Stomach (tissue), 4 donors: ENCODE results near the gene CMTM1.

Experiments
- EP300 ChIP-seq: sonication (generic); formaldehyde crosslinking; IDR thresholded peaks from one replicate; pipeline ENCODE4 v1.6.1; 2017; ENCODE audit warnings: antibody characterized with exemption
- POLR2A ChIP-seq, 4 donors: fragments of 450-650 bp; IDR thresholded peaks; one replicate each; pipeline ENCODE4 v1.6.1; 2016; ENCODE audit warnings: antibody characterized with exemption in 4 of 4, control low read depth in 2 of 4, mild to moderate bottlenecking in 1 of 4, moderate library complexity in 1 of 4
- TF ChIP-seq, protein P1 (sequence below), 7 experiments: fragments of 450-650 bp in 4 of 7; fragments of 200-600 bp in 3 of 7; sonication (generic) in 3 of 7; IDR thresholded peaks; one replicate each; pipeline ENCODE4 v1.5.1; 2016 to 2019; ENCODE audit warnings: antibody characterized with exemption in 7 of 7, control low read depth in 2 of 7, mild to moderate bottlenecking in 1 of 7

- TF ChIP-seq, protein P1, sequence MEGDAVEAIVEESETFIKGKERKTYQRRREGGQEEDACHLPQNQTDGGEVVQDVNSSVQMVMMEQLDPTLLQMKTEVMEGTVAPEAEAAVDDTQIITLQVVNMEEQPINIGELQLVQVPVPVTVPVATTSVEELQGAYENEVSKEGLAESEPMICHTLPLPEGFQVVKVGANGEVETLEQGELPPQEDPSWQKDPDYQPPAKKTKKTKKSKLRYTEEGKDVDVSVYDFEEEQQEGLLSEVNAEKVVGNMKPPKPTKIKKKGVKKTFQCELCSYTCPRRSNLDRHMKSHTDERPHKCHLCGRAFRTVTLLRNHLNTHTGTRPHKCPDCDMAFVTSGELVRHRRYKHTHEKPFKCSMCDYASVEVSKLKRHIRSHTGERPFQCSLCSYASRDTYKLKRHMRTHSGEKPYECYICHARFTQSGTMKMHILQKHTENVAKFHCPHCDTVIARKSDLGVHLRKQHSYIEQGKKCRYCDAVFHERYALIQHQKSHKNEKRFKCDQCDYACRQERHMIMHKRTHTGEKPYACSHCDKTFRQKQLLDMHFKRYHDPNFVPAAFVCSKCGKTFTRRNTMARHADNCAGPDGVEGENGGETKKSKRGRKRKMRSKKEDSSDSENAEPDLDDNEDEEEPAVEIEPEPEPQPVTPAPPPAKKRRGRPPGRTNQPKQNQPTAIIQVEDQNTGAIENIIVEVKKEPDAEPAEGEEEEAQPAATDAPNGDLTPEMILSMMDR (IDR thresholded peaks at IDR 0.05), result no peak
- TF ChIP-seq POLR2A (IDR thresholded peaks at IDR 0.05) (no peak), EP300 (no peak)
Measured at GRCh38 chr16:66552286-66553177, 13.7 kb upstream of the CMTM1 start, which contains the start of gene CKLF.
